Hepatocyte (in vitro differentiated cells): ENCODE measurements around the gene ADAM12. TPM values are rescaled to one million over a fixed set of nuclear protein-coding genes. Genes with fewer than 3 reads are reported as not detected.

Experiments
- DNase-seq: peaks from one replicate; pipeline ENCODE4 v3.0.0-alpha.2; 2016; ENCODE audit warnings: low spot score
- H2AFZ ChIP-seq: fragments of 200-600 bp; sonication (generic); 2 replicates; pipeline ENCODE4 v1.6.0; 2016; ENCODE audit warnings: antibody characterized with exemption, mild to moderate bottlenecking
- H3K27ac ChIP-seq: fragments of 200-600 bp; sonication (generic); 2 replicates; pipeline ENCODE4 v1.5.1; 2016; ENCODE audit warnings: mild to moderate bottlenecking
- H3K27me3 ChIP-seq: fragments of 200-600 bp; sonication (generic); 2 replicates; pipeline ENCODE4 v1.6.1; 2016
- H3K36me3 ChIP-seq: fragments of 200-600 bp; sonication (generic); replicated peaks from 2 replicates; pipeline ENCODE4 v1.5.1; 2016; ENCODE audit warnings: low read depth; ENCODE audit not compliant: insufficient read depth
- H3K4me1 ChIP-seq: fragments of 200-600 bp; sonication (generic); 2 replicates; pipeline ENCODE4 v1.5.1; 2016; ENCODE audit warnings: mild to moderate bottlenecking, moderate library complexity; ENCODE audit not compliant: insufficient read depth
- H3K4me2 ChIP-seq: fragments of 200-600 bp; sonication (generic); 2 replicates; pipeline ENCODE4 v1.6.0; 2016
- H3K4me3 ChIP-seq: fragments of 200-600 bp; sonication (generic); 2 replicates; pipeline ENCODE4 v1.5.1; 2016; ENCODE audit warnings: mild to moderate bottlenecking
- H3K79me2 ChIP-seq: fragments of 200-600 bp; sonication (generic); 2 replicates; pipeline ENCODE4 v1.6.0; 2017; ENCODE audit warnings: mild to moderate bottlenecking
- H3K9me2 ChIP-seq: fragments of 200-600 bp; sonication (generic); replicated peaks from 2 replicates; pipeline ENCODE4 v1.6.0; 2017; ENCODE audit warnings: mild to moderate bottlenecking; ENCODE audit not compliant: insufficient read depth
- H3K9me3 ChIP-seq: fragments of 200-600 bp; sonication (generic); 2 replicates; pipeline ENCODE4 v1.5.1; 2016; ENCODE audit warnings: low read depth, mild to moderate bottlenecking
- H4K20me1 ChIP-seq: fragments of 200-600 bp; sonication (generic); 2 replicates; pipeline ENCODE4 v1.6.0; 2016; ENCODE audit warnings: mild to moderate bottlenecking; ENCODE audit not compliant: insufficient read depth, poor library complexity, severe bottlenecking
- EZH2 ChIP-seq: fragments of 200-600 bp; sonication (generic); IDR thresholded peaks from 2 replicates; pipeline ENCODE4 v1.6.1; 2016; ENCODE audit warnings: antibody characterized with exemption, mild to moderate bottlenecking, borderline replicate concordance
- EZH2phosphoT487 ChIP-seq: fragments of 200-600 bp; sonication (generic); IDR thresholded peaks from one replicate; pipeline ENCODE4 v1.6.1; 2018; ENCODE audit warnings: antibody characterized with exemption, mild to moderate bottlenecking, low read depth, moderate library complexity; ENCODE audit not compliant: unreplicated experiment, severe bottlenecking
- WGBS: methylation state at CpG from one replicate; pipeline ENCODE4 v1.1.6; 2016; ENCODE audit warnings: low lambda C conversion rate; ENCODE audit errors: missing lambda C conversion rate; 5-methylcytosine and 5-hydroxymethylcytosine counted together
- polyA plus RNA-seq: library from polyadenylated mRNA; unstranded; fragments of >200 nt; fragmentation: Nextera tagmentation; extraction: Ambion mirVana; gene quantifications from 2 replicates; pipeline ENCODE4 v1.2.1, GENCODE V29; 2016
- total RNA-seq: library from RNA; depleted of rRNA; stranded (reverse); fragments of >200 nt; gene quantifications from 2 replicates; pipeline ENCODE4 v1.2.3, GENCODE V29; 2014
- TF ChIP-seq, protein P1 (sequence below): fragments of 200-600 bp; sonication (generic); IDR thresholded peaks from 2 replicates; pipeline ENCODE4 v1.5.1; 2016; ENCODE audit warnings: antibody characterized with exemption, mild to moderate bottlenecking; ENCODE audit not compliant: poor library complexity

Gene ADAM12
- total and polyA plus RNA-seq, 2 experiments from 2014 or later, result 4.9 to 11.3 TPM

DNA sequence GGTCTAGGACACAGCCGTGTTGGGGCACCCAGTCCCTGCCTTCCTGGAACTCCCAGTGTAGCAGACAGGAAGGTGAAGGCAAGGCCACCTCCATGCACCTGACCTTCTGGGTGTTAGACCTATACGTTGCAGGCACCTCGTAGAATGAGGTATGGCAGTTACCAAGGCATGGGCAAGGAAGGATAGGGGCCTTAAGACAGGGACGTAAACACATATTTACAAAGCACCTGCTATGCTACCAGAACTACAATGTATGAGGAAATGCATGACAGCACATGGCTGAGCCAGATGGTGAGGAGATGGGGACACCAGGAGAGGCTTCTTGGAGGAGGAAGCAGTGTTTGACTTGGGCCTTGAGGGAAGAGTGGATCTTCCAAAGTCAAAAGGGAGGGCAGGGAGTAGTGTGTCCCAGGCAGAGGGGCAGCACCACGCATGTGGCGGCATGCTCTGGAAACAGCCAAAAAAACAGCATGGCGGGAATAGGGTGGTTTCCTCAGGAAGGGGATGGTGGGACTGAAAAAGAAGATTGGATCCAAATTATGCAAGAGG is 260.7 kb downstream of the ADAM12 start:
- H3K4me2 ChIP-seq, result no peak overlapping the region
- H3K9me3 ChIP-seq, result no peaks in the 10 kb centered on the region
- no peaks in the 10 kb centered on the region for H3K79me2 ChIP-seq
- WGBS, result 80% methylated on average over 7 of the region's 7 CpGs
- no peak overlapping the region for H2AFZ ChIP-seq
- H4K20me1 ChIP-seq, result no peaks in the 10 kb centered on the region
- H3K4me1 ChIP-seq, result no peaks in the 10 kb centered on the region
- DNase-seq, result no peak
- H3K9me2 ChIP-seq, result no peaks in the 10 kb centered on the region
- no peak for TF ChIP-seq EZH2
- TF ChIP-seq EZH2phosphoT487, result no peak
- TF ChIP-seq, protein P1, sequence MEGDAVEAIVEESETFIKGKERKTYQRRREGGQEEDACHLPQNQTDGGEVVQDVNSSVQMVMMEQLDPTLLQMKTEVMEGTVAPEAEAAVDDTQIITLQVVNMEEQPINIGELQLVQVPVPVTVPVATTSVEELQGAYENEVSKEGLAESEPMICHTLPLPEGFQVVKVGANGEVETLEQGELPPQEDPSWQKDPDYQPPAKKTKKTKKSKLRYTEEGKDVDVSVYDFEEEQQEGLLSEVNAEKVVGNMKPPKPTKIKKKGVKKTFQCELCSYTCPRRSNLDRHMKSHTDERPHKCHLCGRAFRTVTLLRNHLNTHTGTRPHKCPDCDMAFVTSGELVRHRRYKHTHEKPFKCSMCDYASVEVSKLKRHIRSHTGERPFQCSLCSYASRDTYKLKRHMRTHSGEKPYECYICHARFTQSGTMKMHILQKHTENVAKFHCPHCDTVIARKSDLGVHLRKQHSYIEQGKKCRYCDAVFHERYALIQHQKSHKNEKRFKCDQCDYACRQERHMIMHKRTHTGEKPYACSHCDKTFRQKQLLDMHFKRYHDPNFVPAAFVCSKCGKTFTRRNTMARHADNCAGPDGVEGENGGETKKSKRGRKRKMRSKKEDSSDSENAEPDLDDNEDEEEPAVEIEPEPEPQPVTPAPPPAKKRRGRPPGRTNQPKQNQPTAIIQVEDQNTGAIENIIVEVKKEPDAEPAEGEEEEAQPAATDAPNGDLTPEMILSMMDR, result no peak
- H3K27me3 ChIP-seq, result no peaks in the 10 kb centered on the region
- no peak overlapping the region for H3K27ac ChIP-seq
- H3K4me3 ChIP-seq, result no peak overlapping the region
- H3K36me3 ChIP-seq, result no peaks in the 10 kb centered on the region

DNA sequence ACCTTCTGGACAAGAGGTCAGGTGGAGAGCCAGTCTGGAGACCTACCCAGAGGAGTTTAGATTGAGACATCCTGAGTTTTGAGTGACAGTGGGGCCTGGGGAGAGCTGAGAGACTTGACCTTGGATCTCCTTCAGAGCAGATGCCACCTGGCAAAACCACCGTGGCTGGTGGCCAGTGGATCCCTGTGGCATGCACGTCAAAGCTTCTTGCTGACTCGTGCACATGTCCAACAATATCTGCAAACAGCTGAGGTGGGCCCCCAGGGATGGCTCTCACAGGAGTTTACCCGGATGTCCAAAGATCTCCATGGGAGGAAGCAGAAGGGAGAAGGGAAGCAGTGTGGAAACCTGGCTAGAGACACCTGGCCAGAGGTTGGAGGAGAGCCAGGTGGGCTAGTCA is 261.4 kb downstream of the ADAM12 start:
- WGBS, result 97% methylated on average over 4 of the region's 4 CpGs
- Histone ChIP-seq H3K27ac (no peak overlapping the region), H3K4me3 (no peak overlapping the region)

DNA sequence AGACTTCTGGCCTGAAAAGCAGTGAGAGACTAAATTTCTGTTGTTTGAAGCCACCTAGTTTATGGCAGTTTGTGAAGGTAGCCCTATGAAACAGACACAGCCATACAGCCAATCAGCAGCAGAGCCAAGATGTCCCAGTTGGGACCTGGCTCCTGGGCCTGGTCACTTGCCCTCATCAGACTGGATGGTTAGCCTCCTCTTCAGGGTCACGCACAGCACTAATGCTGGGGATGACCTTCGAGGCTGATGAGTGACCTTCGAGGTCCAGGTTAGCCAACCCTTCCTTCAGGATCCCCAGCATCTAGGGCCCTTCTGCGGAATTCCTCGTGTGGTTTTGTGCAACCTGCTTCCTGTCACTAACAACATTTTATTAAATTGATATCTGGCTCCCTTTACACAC is 262.3 kb downstream of the ADAM12 start:
- H3K27ac ChIP-seq, result no peak overlapping the region
- WGBS, result 91% methylated on average over 5 of the region's 5 CpGs
- no peaks in the 10 kb centered on the region for H3K79me2 ChIP-seq
- H3K36me3 ChIP-seq, result no peaks in the 10 kb centered on the region
- TF ChIP-seq EZH2phosphoT487 (no peak), EZH2 (no peak)
- TF ChIP-seq, protein P1, result no peak
- no peak overlapping the region for H3K4me3 ChIP-seq
- no peaks in the 10 kb centered on the region for H3K4me1 ChIP-seq
- no peak overlapping the region for H3K4me2 ChIP-seq
- DNase-seq, result no peak
- H4K20me1 ChIP-seq, result no peaks in the 10 kb centered on the region
- no peak overlapping the region for H2AFZ ChIP-seq
- no peaks in the 10 kb centered on the region for H3K27me3 ChIP-seq
- no peaks in the 10 kb centered on the region for H3K9me3 ChIP-seq
- no peaks in the 10 kb centered on the region for H3K9me2 ChIP-seq

More for the DNA sequence above, 261.4 kb downstream of the ADAM12 start:
- Histone ChIP-seq H3K9me2 (no peaks in the 10 kb centered on the region), H3K9me3 (no peaks in the 10 kb centered on the region), H3K4me2 (no peak overlapping the region), H2AFZ (no peak overlapping the region), H3K36me3 (no peaks in the 10 kb centered on the region), H3K4me1 (no peaks in the 10 kb centered on the region), H3K27me3 (no peaks in the 10 kb centered on the region), H3K79me2 (no peaks in the 10 kb centered on the region), H4K20me1 (no peaks in the 10 kb centered on the region)
- no peak for TF ChIP-seq EZH2
- no peak for TF ChIP-seq EZH2phosphoT487
- TF ChIP-seq, protein P1, result no peak
- DNase-seq, result no peak
